ENCODE data around the gene RNF19B. TPM values are rescaled to one million over a fixed set of nuclear protein-coding genes. Genes with fewer than 3 reads are reported as not detected.

Gene RNF19B
- total and polyA plus RNA-seq, 2 of the 13 experiments (the other 11 are each of a cell fraction or from before 2014, with no cell fraction given): 15.3 to 22.5 TPM

DNA sequence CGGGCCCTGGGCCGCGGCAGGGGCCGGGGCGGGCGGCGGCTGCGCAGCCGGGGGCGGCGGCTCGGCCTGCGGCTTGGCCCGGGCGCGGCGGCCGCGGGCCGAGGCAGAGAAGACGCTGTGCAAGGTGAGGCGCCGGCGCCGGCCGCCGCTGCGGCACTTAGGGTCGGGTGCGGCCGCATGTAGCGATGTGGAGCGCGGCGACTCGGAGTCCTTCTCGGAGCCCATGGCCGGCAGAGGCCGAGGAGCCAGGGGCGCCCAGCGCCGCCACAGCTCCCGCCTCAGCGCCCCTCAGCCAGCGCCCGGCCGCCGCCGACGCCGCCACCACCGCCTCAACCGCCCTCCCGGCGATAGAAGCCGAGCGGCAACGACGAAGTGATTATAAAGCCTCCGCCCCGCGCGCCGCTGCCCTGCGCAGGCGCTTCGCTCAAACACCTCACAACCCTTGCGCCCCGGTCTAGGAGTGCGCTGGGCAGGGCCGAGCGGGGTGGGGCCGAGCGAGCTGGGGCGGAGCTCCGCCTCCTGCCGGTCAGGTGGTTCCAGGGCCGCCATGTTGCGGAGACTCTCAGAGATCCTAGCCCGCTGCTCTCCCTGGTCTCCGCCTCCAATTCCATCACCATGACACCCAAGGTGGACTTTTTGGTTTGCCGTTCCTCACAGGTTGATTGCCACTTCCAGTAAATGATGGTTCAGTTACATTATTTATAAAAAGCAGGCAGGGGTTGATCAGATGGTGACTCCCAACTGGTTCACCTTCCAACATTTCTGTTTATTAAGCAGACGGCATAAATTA is at the start of gene RNF19B (continued):
- TF ChIP-seq, protein P1, sequence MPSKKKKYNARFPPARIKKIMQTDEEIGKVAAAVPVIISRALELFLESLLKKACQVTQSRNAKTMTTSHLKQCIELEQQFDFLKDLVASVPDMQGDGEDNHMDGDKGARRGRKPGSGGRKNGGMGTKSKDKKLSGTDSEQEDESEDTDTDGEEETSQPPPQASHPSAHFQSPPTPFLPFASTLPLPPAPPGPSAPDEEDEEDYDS (CRISPR knock-in tag; IDR thresholded peaks at IDR 0.05): peak; percentile 99
- no peak for TF ChIP-seq ZNF83 (CRISPR knock-in tag; IDR thresholded peaks at IDR 0.05; ENCODE audit: borderline replicate concordance)
- TF ChIP-seq, protein P2, sequence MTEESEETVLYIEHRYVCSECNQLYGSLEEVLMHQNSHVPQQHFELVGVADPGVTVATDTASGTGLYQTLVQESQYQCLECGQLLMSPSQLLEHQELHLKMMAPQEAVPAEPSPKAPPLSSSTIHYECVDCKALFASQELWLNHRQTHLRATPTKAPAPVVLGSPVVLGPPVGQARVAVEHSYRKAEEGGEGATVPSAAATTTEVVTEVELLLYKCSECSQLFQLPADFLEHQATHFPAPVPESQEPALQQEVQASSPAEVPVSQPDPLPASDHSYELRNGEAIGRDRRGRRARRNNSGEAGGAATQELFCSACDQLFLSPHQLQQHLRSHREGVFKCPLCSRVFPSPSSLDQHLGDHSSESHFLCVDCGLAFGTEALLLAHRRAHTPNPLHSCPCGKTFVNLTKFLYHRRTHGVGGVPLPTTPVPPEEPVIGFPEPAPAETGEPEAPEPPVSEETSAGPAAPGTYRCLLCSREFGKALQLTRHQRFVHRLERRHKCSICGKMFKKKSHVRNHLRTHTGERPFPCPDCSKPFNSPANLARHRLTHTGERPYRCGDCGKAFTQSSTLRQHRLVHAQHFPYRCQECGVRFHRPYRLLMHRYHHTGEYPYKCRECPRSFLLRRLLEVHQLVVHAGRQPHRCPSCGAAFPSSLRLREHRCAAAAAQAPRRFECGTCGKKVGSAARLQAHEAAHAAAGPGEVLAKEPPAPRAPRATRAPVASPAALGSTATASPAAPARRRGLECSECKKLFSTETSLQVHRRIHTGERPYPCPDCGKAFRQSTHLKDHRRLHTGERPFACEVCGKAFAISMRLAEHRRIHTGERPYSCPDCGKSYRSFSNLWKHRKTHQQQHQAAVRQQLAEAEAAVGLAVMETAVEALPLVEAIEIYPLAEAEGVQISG (CRISPR knock-in tag; IDR thresholded peaks at IDR 0.05): peak; percentile 66
- TF ChIP-seq, protein P3, sequence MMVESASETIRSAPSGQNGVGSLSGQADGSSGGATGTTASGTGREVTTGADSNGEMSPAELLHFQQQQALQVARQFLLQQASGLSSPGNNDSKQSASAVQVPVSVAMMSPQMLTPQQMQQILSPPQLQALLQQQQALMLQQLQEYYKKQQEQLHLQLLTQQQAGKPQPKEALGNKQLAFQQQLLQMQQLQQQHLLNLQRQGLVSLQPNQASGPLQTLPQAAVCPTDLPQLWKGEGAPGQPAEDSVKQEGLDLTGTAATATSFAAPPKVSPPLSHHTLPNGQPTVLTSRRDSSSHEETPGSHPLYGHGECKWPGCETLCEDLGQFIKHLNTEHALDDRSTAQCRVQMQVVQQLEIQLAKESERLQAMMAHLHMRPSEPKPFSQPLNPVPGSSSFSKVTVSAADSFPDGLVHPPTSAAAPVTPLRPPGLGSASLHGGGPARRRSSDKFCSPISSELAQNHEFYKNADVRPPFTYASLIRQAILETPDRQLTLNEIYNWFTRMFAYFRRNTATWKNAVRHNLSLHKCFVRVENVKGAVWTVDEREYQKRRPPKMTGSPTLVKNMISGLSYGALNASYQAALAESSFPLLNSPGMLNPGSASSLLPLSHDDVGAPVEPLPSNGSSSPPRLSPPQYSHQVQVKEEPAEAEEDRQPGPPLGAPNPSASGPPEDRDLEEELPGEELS (CRISPR knock-in tag; IDR thresholded peaks at IDR 0.05): peak; percentile 32; the same call in 1 of the 2 replicates
- no peak for TF ChIP-seq PHB2 (IDR thresholded peaks at IDR 0.05; ENCODE audit: partially characterized antibody)
- no peak; the same call in 1 of the 2 replicates for TF ChIP-seq ZNF616 (CRISPR knock-in tag; IDR thresholded peaks at IDR 0.05; ENCODE audit: low read depth)
- TF ChIP-seq, protein P4, sequence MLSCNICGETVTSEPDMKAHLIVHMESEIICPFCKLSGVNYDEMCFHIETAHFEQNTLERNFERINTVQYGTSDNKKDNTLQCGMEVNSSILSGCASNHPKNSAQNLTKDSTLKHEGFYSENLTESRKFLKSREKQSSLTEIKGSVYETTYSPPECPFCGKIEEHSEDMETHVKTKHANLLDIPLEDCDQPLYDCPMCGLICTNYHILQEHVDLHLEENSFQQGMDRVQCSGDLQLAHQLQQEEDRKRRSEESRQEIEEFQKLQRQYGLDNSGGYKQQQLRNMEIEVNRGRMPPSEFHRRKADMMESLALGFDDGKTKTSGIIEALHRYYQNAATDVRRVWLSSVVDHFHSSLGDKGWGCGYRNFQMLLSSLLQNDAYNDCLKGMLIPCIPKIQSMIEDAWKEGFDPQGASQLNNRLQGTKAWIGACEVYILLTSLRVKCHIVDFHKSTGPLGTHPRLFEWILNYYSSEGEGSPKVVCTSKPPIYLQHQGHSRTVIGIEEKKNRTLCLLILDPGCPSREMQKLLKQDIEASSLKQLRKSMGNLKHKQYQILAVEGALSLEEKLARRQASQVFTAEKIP (CRISPR knock-in tag; IDR thresholded peaks at IDR 0.05; ENCODE audit: borderline replicate concordance): no peak
- TF ChIP-seq, protein P5, sequence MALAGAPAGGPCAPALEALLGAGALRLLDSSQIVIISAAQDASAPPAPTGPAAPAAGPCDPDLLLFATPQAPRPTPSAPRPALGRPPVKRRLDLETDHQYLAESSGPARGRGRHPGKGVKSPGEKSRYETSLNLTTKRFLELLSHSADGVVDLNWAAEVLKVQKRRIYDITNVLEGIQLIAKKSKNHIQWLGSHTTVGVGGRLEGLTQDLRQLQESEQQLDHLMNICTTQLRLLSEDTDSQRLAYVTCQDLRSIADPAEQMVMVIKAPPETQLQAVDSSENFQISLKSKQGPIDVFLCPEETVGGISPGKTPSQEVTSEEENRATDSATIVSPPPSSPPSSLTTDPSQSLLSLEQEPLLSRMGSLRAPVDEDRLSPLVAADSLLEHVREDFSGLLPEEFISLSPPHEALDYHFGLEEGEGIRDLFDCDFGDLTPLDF (CRISPR knock-in tag; IDR thresholded peaks at IDR 0.05): 0 out of 2 replicates have a peak, but pooled peaks have one; percentile 41
- TF ChIP-seq, protein P6, sequence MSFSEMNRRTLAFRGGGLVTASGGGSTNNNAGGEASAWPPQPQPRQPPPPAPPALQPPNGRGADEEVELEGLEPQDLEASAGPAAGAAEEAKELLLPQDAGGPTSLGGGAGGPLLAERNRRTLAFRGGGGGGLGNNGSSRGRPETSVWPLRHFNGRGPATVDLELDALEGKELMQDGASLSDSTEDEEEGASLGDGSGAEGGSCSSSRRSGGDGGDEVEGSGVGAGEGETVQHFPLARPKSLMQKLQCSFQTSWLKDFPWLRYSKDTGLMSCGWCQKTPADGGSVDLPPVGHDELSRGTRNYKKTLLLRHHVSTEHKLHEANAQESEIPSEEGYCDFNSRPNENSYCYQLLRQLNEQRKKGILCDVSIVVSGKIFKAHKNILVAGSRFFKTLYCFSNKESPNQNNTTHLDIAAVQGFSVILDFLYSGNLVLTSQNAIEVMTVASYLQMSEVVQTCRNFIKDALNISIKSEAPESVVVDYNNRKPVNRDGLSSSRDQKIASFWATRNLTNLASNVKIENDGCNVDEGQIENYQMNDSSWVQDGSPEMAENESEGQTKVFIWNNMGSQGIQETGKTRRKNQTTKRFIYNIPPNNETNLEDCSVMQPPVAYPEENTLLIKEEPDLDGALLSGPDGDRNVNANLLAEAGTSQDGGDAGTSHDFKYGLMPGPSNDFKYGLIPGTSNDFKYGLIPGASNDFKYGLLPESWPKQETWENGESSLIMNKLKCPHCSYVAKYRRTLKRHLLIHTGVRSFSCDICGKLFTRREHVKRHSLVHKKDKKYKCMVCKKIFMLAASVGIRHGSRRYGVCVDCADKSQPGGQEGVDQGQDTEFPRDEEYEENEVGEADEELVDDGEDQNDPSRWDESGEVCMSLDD (CRISPR knock-in tag; IDR thresholded peaks at IDR 0.05; ENCODE audit: borderline replicate concordance): no peak
- peak; percentile 58 for TF ChIP-seq FOSL2 (CRISPR knock-in tag; IDR thresholded peaks at IDR 0.05)
- TF ChIP-seq ZNF619 (CRISPR knock-in tag; IDR thresholded peaks at IDR 0.05): no peak
- TF ChIP-seq, protein P7, sequence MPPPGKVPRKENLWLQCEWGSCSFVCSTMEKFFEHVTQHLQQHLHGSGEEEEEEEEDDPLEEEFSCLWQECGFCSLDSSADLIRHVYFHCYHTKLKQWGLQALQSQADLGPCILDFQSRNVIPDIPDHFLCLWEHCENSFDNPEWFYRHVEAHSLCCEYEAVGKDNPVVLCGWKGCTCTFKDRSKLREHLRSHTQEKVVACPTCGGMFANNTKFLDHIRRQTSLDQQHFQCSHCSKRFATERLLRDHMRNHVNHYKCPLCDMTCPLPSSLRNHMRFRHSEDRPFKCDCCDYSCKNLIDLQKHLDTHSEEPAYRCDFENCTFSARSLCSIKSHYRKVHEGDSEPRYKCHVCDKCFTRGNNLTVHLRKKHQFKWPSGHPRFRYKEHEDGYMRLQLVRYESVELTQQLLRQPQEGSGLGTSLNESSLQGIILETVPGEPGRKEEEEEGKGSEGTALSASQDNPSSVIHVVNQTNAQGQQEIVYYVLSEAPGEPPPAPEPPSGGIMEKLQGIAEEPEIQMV (CRISPR knock-in tag; IDR thresholded peaks at IDR 0.05; ENCODE audit: low read depth): no peak
- TF ChIP-seq, protein P8, sequence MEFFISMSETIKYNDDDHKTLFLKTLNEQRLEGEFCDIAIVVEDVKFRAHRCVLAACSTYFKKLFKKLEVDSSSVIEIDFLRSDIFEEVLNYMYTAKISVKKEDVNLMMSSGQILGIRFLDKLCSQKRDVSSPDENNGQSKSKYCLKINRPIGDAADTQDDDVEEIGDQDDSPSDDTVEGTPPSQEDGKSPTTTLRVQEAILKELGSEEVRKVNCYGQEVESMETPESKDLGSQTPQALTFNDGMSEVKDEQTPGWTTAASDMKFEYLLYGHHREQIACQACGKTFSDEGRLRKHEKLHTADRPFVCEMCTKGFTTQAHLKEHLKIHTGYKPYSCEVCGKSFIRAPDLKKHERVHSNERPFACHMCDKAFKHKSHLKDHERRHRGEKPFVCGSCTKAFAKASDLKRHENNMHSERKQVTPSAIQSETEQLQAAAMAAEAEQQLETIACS (CRISPR knock-in tag; IDR thresholded peaks at IDR 0.05): no peak
